GM12878 (cell line): Measurements from ENCODE around the gene THADA. TPM values are rescaled to one million over a fixed set of nuclear protein-coding genes. Genes with fewer than 3 reads are reported as not detected.

Source experiments
- ATAC-seq: fragments of 200-7000 bp; cut with Tn5 transposase; 3 replicates; pipeline ENCODE4 v1.9.1; 2020; ENCODE audit warnings: mild to moderate bottlenecking, moderate library complexity
- BruUV-seq: library from RNA; stranded (reverse); fragments of 400-500 nt; replicated peaks from 2 replicates; lab custom pipeline; 2021; lab: Mats Ljungman, UMichigan
- CTCF ChIA-PET: fragments of 300-600 bp; sonication (Branson Sonifier 250); formaldehyde crosslinking; extraction: SDS; loops from one replicate; lab custom pipeline; 2021; ENCODE audit warnings: inconsistent platforms; lab: Yijun Ruan, JAX
- POLR2A ChIA-PET: fragments of 350-600 bp; formaldehyde crosslinking; extraction: SDS; loops from one replicate; lab custom pipeline; 2021; ENCODE audit warnings: inconsistent platforms; lab: Charles Lee
- RAD21 ChIA-PET: fragments of 300-600 bp; sonication (Branson Sonifier 250); formaldehyde crosslinking; loops from one replicate; lab custom pipeline; 2023; ENCODE audit warnings: antibody characterized with exemption; ENCODE audit not compliant: unreplicated experiment; lab: Charles Lee
- SMC1A ChIA-PET: fragments of 300-600 bp; sonication (Branson Sonifier 250); formaldehyde crosslinking; loops from one replicate; lab custom pipeline; 2023; ENCODE audit not compliant: unreplicated experiment, uncharacterized antibody; lab: Charles Lee
- DNase-seq: peaks from one replicate; pipeline ENCODE4 v3.0.0-alpha.2; 2011; ENCODE audit warnings: low read depth, low spot score
- FAIRE-seq: peaks from 3 replicates; lab custom pipeline; 2011; peaks lifted over from hg19 to GRCh38; lab: Jason Lieb, UNC
- H2AFZ ChIP-seq: 2 replicates; pipeline ENCODE4 v1.6.0; 2011; ENCODE audit warnings: low read depth, low read length, control low read depth; ENCODE audit not compliant: control insufficient read depth
- H3K27ac ChIP-seq: 2 replicates; pipeline ENCODE4 v1.5.1; 2011; ENCODE audit warnings: control low read depth; ENCODE audit not compliant: control insufficient read depth, insufficient read depth
- H3K27me3 ChIP-seq, 2 experiments: replicated peaks in 1 of 2; 2 replicates each; pipeline versions ENCODE4 v1.6.0 to v1.6.1; 2011; ENCODE audit warnings: low read length in 1 of 2; ENCODE audit not compliant: control insufficient read depth in 2 of 2, insufficient read depth in 2 of 2
- H3K36me3 ChIP-seq, 2 experiments: 2 replicates each; pipeline ENCODE4 v1.5.1; 2011; ENCODE audit warnings: low read length in 1 of 2; ENCODE audit not compliant: control insufficient read depth in 2 of 2, insufficient read depth in 2 of 2
- H3K4me1 ChIP-seq: 2 replicates; pipeline ENCODE4 v1.6.1; 2011; ENCODE audit warnings: mild to moderate bottlenecking, low read length, moderate library complexity, mixed read lengths; ENCODE audit not compliant: control insufficient read depth, insufficient read depth
- H3K4me2 ChIP-seq: 2 replicates; pipeline ENCODE4 v1.6.0; 2011; ENCODE audit warnings: control low read depth; ENCODE audit not compliant: control insufficient read depth, insufficient read depth
- H3K4me3 ChIP-seq: fragments of 200-600 bp; sonication (generic); 2 replicates; pipeline ENCODE4 v1.5.1; 2016
- H3K79me2 ChIP-seq: 2 replicates; pipeline ENCODE4 v1.6.0; 2011; ENCODE audit warnings: low read length; ENCODE audit not compliant: control insufficient read depth, insufficient read depth
- H3K9ac ChIP-seq: 2 replicates; pipeline ENCODE4 v1.8.0; 2011; ENCODE audit warnings: low read length, control low read depth, mixed read lengths; ENCODE audit not compliant: control insufficient read depth, insufficient read depth
- H3K9me3 ChIP-seq: replicated peaks from 3 replicates; pipeline ENCODE4 v1.5.1; 2011; ENCODE audit warnings: mild to moderate bottlenecking, low read length; ENCODE audit not compliant: control insufficient read depth, insufficient read depth
- H4K20me1 ChIP-seq: 2 replicates; pipeline ENCODE4 v1.6.0; 2011; ENCODE audit not compliant: control insufficient read depth, insufficient read depth
- BACH1 ChIP-seq: fragments of 450-650 bp; IDR thresholded peaks from 2 replicates; pipeline ENCODE4 v1.6.1; 2017; ENCODE audit warnings: mild to moderate bottlenecking, borderline replicate concordance
- KDM1A ChIP-seq: fragments of 200-600 bp; sonication (generic); IDR thresholded peaks from 2 replicates; pipeline ENCODE4 v1.6.1; 2016; ENCODE audit warnings: borderline replicate concordance
- PAX8 ChIP-seq: fragments of 450-650 bp; IDR thresholded peaks from 2 replicates; pipeline ENCODE4 v1.6.1; 2017; ENCODE audit warnings: mild to moderate bottlenecking, moderate library complexity
- WGBS: methylation state at CpG from one replicate; pipeline ENCODE4 v1.1.6; 2016; ENCODE audit warnings: low lambda C conversion rate; ENCODE audit not compliant: insufficient replicate concordance, insufficient coverage; ENCODE audit errors: missing lambda C conversion rate; 5-methylcytosine and 5-hydroxymethylcytosine counted together
- in situ Hi-C: fragments of 300-500 bp; cut with MboI; formaldehyde crosslinking; loops from 9 replicates; pipeline ENCODE4 v1.14.3; 2018; ENCODE audit warnings: mixed read lengths
- intact Hi-C: fragments of 100-400 bp; cut with micrococcal nuclease; formaldehyde crosslinking; loops from one replicate; pipeline ENCODE4 v1.14.2; 2022; ENCODE audit not compliant: unreplicated experiment
- polyA plus RNA-seq, 11 experiments: library from polyadenylated mRNA; depleted of rRNA in 4 of 11; unstranded in 6 of 11; stranded (reverse) in 5 of 11; fragments of >200 nt; fragmentation: Nextera tagmentation in 4 of 11; fragmentation: Illumina TruSeq in 1 of 11; extraction: Ambion mirVana in 4 of 11; extraction: Trizol in 1 of 11; gene quantifications; 1 replicate in 1 of 11; 2 replicates in 10 of 11; pipeline versions ENCODE4 v1.2.1 to v1.2.3, GENCODE V29; 2011 to 2016; ENCODE audit warnings: inconsistent platforms in 2 of 11, missing spikeins in 2 of 11, low read depth in 1 of 11
- total RNA-seq, 4 experiments: library from RNA; depleted of rRNA in 3 of 4; stranded (reverse); fragments of >200 nt in 3 of 4; fragmentation: Illumina TruSeq in 1 of 4; extraction: Trizol in 1 of 4; gene quantifications; 2 replicates each; pipeline versions ENCODE4 v1.2.1 to v1.2.3, GENCODE V29; 2013 to 2021
- TF ChIP-seq, protein P1 (sequence below): fragments of 450-650 bp; IDR thresholded peaks from 2 replicates; pipeline ENCODE4 v1.6.1; 2017; ENCODE audit warnings: borderline replicate concordance

The THADA gene
- total and polyA plus RNA-seq, 10 of the 15 experiments (the other 5 are each of a cell fraction or from before 2014, with no cell fraction given) = 14.6 to 33.2 (median 23.2) TPM

DNA sequence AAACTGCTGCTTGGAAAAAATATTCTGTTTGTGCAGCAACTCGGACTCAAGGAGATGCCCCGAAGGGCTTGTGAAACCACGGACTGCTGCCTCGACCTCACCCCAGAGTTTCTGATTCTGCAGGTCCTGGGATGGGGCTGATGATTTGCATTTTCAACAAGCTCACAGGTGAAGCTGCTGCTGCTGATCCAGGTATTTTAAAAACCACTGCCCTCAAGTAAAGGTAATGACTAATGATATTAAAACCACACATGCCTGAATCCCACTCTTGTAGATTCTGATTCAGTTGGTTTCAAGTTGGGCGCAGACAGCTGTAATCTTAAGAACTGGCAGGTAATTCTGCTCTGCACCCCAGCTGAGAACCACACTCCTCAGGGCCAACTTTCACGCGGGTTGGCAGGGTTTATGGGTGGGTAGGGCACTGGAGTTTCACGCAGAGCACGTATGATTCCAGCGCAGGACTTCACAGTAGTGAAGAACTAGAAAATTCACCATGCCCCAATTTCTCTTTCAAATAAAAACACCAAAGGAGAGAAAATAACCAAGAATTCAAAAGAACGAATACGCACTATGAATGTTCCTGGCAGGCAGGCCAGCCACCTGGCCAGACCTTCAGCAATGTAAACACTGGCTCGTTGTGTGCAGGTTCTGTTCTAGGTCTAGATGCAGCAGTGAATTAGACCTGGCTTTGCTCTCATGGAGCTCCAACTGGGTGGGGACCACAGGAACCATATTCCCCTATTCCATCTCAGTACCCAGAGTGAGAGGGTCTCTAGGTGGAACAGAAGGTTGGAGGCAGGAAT lies 294.9 kb downstream of the THADA start:
- Histone ChIP-seq H3K27ac (no peak overlapping the region), H3K4me3 (no peak overlapping the region), H3K36me3 (no peaks in the 10 kb centered on the region; a peak in 1 of 4 replicates), H3K9me3 (no peaks in the 10 kb centered on the region), H3K4me1 (peaks cover 4% of the 10 kb centered on the region; the same call in 1 of the 2 replicates), H3K9ac (no peak overlapping the region), H2AFZ (no peak overlapping the region), H3K79me2 (no peaks in the 10 kb centered on the region), H3K27me3 (no peaks in the 10 kb centered on the region), H4K20me1 (no peaks in the 10 kb centered on the region), H3K4me2 (no peak overlapping the region)
- DNase-seq (no peak), ATAC-seq (no peak), FAIRE-seq (no peak)
- ChIA-PET RAD21 (interaction anchor here (0.6 to 2.1 kb wide), 2 partner anchors 32 to 101 kb away, joined by 3 to 5 read pairs; no protein-coding TSS in a partner anchor), SMC1A (interaction anchor here (1.0 to 2.0 kb wide), 4 partner anchors 12 to 163 kb away, joined by 3 to 4 read pairs (median 4); no protein-coding TSS in a partner anchor), POLR2A (interaction anchor here (0.6 kb wide), 1 partner anchor 34 kb away, joined by 7 read pairs; no protein-coding TSS in a partner anchor), CTCF (interaction anchor here (0.8 to 1.0 kb wide), 2 partner anchors 12 to 33 kb away, joined by 3 read pairs; no protein-coding TSS in a partner anchor)
- WGBS = 85% methylated on average over 13 of the region's 13 CpGs
- intact Hi-C loops (no loop called here), in situ Hi-C loops (no loop called here)
- no TSS peak for BruUV-seq
- TF ChIP-seq PAX8 = no peak
- no peak for TF ChIP-seq BACH1
- no peak for TF ChIP-seq KDM1A
- TF ChIP-seq, protein P1, sequence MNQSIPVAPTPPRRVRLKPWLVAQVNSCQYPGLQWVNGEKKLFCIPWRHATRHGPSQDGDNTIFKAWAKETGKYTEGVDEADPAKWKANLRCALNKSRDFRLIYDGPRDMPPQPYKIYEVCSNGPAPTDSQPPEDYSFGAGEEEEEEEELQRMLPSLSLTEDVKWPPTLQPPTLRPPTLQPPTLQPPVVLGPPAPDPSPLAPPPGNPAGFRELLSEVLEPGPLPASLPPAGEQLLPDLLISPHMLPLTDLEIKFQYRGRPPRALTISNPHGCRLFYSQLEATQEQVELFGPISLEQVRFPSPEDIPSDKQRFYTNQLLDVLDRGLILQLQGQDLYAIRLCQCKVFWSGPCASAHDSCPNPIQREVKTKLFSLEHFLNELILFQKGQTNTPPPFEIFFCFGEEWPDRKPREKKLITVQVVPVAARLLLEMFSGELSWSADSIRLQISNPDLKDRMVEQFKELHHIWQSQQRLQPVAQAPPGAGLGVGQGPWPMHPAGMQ = no peak
